ENCODE results near the gene BFSP2.
"Not testable (repeated sequence)": the region's sequence is repeated elsewhere in the genome, so short reads cannot be mapped to it uniquely, and the experiment has no call there.

The BFSP2 gene

DNA sequence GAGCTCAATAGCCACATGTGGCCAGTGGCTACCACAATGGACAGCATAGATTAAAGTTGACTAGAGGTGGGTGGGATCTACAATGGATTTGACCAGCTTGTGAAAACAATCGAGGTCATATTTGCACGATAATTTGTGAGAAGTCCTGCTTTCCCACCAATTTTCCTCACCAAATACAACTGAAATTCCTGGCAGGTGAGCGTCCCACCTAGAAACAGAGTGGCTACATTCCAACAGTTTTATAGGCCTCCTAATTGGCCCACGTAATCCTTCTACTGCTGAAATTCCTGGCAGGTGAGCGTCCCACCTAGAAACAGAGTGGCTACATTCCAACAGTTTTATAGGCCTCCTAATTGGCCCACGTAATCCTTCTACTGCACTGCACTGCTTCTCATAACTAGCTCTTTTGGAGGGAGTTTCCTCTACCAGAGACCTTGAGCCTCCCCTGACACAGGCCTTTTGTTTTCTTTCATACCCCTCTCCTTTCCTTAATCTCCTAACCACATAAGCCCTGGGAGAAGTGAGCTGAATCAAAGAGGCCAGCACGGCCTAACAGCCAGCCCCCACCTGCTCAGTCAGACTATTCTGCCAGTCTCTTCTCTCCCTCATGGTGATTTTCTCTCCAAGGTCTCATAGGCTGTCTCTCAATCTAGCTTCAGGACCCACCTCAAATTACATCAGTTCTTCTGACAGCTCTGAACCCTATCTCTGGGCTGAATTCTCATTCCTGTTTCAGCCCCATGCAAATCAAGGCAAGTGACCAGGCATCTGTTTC is 80.2 kb downstream of the BFSP2 start:
- no peak for DNase-seq (ENCODE audit: low read depth)

DNA sequence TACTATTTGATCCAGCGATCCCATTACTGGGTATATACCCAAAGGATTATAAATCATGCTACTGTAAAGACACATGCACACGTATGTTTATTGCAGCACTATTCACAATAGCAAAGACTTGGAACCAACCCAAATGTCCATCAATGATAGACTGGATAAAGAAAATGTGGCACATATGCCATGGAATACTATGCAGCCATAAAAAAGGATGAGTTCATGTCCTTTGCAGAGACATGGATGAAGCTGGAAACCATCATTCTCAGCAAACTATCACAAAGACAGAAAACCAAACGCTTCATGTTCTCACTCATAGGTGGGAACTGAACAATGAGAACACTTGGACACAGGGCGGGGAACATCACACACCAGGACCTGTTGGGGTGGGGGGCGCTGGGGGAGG is 82.6 kb downstream of the BFSP2 start:
- not testable (repeated sequence) for DNase-seq (ENCODE audit: low read depth)

DNA sequence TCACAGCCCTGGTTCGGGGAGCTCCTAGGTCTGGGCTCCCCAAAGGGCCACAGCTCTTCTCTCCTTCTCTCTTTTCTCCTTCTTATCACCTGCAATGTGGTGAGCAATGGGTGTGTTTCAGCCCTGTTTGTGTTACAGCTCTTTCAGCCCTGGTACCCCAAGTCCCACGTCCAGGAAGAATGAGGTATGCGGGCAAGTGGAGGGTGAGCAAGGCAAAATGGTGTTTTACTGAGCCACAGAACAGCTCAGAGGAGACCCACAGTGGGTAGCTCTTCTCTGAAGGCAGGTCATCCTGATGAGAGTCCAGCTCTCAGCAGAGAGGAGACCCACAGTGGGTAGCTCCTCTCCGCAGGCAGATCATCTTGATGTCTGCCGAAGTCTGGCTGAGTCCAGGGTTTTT is 86.8 kb downstream of the BFSP2 start:
- no peak for DNase-seq (ENCODE audit: low read depth)

DNA sequence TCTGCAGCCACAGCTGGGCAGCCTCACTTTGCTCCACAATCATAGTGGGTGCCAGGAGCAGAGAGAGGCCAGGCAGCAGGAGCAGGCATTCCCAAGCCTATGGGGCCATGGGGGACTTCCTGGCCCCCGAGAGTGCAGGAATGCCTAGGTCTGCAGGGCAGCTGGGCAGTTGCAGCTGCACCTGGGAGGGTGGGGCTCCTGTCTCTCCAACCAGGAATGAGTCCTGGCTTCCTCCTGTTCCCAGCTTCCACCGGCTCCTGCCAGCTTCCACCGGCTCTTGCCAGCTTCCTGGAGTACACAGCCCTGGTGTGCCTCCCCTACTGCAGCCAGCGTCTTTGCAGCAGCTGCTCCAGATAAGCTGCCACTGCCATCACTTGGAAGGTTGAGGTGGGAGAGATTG is 87.3 kb downstream of the BFSP2 start:
- DNase-seq (ENCODE audit: low read depth): no peak

DNA sequence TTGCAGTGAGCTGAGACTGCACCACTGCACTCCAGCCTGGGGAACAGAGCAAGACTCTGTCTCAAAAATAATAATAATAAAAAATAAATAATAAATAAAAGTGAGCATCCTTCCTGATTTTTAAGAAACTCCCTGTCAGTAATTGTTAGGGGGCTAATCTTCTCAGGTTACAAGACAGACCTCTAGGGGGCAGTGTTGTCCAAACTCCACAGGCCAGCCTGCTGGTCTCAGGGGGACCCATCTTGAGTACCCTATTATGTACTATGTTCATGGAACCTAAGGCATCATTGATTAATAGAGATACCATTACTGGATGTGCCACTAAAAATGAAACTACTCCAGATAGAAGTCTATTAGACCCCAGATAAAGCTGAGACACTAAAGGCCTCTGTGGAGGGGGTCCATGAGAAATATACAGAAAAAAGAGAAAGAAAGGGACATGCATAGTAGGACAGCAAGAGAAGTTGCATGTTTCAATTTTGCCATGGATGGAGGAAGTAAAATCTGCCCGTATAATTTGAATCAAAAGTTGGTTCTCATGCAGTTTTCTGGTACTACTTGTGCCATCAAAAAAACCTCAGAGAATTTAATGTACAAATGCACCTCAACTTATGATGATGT is 88.2 kb downstream of the BFSP2 start:
- DNase-seq (ENCODE audit: low read depth): no peak

DNA sequence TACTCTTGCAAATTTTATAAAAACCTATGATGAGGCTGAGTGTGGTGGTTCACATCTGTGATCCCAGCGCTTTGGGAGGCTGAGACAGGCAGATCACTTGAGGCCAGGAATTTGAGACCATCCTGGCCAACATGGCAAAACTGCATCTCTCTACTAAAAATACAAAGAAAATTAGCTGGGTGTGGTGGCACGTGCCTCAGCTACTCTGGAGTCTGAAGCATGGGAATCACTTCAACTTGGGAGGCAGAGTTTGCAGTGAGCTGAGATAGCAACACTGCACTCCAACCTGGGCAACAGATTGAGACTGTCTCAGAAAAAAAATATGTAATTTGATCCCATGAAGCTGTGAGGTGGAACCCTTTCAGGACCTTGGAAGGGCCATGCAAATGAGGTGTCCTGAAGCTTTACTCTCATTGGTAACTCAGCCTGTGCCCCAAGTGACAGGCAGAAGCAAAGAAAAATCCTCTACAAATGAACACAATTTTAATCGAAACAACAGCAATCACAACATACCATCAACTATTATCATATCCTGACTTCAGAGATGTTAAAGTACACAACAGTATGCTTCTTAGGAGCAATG is 89.0 kb downstream of the BFSP2 start:
- peak; percentile 34 for DNase-seq (ENCODE audit: low read depth)

DNA sequence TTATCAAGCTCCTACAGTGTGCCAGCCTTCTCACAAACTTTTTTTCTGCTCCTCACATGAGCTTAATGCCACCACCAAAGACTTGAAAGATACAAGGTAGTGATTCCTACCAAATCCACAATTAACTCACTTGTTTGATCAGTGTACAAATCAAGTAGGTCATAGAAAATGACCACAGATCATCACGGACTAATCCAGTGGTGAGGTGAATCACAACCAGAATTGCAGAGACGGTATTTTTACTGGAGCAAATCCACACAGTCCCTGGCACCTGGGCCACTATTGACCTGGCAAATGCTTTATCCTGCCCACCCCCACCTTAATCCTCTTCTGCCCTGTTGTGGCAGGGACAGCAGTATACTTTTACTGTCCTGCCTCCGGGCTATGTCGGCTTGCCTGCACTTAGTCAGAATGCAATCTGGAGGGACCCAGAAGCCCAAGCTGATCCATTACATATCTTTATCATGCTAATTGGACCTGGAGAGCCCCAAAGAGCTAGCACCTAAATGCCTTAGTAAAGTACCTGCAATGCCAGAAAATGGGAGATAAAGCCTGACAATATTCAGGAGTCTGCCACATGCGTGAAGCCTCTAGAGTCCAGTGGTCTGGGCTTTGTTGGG is 89.7 kb downstream of the BFSP2 start:
- DNase-seq (ENCODE audit: low read depth): no peak

DNA sequence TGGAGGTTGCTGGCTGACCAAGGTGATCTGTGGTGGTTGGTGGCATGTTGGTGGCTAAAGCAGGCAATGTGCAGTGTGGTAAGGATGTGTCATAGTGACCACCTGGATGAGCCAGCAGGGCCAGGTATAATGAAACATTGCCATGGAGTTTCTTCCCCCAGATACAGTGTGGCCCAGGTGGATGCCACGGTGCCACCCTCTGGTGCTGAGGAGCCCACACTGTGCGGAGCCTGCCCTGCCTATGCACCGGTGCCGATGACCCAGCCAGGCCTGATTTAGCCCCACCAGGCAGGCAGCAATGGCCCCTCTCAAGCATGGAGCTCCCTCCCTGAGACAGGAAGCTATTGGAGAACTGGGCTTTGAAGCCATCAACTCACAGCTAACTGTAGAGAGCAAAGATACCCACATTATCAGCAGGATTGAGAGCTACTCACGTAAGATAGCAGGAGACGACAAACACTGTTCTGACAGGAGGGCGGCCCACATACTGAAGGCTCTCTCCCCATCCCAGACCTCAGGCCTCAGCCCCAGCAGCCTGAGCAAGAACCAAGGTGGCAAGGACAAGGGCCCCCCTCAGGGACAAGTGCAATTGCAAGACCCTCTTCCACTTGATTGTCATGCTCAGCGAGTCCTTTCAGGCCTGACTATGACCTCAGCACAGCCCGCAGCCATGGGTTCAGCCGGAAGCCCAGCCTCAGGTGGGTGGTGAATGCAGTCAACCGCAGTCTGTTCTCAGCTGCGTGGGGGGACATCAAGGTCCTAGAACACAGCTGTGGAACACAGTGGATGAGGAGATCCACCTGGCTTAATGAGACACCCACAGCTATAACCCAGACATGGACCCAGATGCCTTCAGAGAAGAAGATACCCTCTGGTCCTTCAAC is 90.9 kb downstream of the BFSP2 start:
- DNase-seq (ENCODE audit: low read depth): no peak

DNA sequence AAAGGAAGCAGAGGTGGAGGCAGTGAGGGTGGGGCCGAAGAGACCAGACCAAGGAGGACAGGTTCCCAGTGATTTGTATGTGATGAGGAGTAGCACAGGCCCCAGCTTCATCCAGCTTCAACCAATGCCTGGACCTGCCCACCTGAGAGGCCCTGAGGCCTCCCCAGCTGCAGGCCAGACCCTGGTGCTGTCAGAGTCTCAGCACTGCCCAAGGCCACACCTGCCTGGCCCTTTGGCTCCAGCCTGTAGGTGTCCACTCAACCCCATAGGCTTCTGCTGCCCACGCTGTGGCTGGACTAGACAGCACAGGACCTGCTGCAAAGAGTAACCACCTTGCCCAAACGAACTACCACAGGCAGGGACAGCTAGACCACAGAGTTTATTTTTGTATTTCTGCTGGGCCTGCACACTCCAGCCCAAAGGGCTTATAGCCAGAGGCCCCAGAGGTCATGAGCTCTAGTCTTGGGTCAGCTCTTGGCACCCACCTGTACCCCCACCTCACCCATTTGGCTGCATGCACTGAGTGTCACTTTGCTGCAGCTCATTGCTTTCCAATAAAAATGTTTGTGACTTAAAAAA is 91.7 kb downstream of the BFSP2 start:
- DNase-seq (ENCODE audit: low read depth): no peak

DNA sequence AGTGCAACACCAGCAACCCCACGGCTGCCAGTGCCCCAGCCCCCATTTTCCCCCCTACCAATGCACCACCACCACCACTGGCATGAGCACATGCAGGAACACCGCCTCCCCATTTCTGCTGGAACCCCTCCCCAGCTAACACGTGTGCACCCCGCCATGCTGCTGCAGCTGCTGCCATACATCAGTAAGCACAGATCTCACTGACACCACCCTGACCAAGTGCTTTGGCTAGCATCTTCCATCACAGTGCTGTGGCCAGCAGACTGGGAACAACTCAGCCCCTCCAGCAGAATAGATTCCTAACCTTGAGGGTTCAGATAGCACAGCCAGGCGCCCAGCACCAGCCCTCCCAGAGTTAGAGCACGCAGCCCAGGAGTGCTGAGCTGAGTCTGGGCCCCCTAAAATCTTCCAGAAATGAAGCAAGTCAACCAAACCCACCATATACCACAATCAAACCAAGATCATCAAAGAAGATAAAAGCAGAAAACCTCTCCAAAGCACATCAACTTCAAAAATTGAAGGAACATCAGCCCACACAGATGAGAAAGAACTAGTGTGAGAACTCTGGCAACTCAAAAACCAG is 92.4 kb downstream of the BFSP2 start:
- DNase-seq (ENCODE audit: low read depth): no peak

DNA sequence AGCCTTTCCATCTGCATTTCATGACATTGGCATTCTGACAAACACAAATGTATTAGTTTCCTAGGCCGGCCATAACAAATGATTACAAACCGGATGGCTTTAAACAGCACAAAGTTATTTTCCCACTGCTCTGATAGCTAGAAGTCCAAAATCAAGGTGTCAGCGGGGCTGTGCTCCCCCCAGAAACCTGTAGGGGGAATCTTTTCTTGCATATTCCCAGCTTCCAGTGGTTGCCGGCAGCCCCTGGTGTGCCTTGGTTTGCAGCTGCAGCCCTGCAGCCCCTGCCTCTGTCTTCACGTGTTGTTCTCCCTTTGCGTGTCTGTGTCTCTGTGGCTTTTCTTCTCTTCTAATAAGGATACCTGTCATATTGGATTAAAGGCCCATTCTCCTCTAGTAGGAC is 94.6 kb downstream of the BFSP2 start:
- DNase-seq (ENCODE audit: low read depth): no peak

DNA sequence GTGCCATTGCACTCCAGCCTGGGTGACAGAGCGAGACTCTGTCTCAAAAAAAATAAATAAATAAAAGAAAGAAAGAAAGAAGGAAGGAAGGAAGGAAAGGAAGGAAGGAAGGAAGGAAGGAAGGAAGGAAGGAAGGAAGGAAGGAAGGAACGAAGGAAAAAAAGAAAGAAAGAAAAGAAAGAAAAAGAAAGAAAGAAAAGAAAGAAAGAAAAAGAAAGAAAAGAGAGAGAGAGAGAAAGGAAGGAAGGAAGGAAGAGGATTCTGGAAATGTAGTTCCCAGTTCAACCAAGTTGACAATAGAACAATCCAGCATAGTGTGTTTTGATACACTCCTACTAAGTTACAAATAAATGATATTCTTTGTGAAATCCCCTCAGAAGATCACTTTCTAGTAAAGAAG is 102.7 kb downstream of the BFSP2 start:
- not testable (repeated sequence) for DNase-seq (ENCODE audit: low read depth)

DNA sequence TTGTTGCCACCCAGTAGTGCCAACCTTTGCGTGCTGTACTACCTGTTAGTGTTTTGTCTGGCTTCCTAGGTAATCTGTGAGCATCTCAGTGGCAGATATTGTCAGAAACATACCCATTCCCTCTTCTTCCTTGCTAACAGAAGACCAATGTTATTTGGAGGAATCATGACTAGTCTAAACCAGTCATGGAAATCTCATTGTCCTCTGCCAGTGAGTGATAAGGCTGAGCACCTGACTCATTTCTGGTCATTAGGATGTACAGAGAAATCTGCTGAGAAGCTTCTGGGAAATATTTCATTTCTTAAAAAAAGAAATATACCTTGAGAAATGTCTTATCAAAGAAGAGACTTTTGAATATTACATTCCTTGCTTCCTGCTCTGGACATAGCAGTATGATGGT is 103.6 kb downstream of the BFSP2 start:
- no peak for DNase-seq (ENCODE audit: low read depth)

DNA sequence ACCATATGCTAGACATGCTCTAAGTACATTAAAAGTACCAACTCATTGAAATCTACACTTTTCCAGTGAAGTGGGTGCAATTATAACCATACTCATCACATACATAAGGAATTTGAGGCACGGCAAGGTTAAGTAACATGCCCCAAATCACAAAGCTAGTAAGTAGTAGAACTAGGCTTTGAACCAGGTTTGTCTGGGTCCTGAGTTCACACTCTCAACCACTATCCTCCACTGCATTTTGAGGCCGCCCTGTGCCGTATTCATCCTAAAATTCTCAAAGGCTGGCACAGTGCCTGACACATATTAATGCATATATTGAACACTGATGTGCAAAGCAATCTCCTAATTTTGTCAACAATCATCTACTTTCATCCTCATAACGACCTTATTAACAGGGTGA is 104.9 kb downstream of the BFSP2 start:
- no peak for DNase-seq (ENCODE audit: low read depth)

DNA sequence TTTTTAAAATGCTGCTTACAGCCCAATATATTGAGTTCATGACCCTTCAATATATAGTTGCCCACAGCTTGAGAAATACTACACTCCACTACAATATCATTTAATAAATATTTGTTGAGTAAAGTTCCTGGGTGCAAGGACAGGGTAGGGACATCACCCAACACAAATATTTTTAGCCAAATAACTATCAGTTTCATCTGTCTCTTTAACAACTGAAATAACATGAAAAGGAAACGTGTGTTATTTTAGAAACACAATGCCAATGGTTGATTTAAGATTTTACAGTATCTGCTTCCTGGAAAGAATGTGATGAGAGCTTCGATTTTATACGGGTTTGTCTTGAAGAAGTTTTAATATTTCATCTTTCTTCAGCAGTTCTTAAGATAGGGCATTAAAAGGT is 106.0 kb downstream of the BFSP2 start:
- DNase-seq (ENCODE audit: low read depth): no peak

DNA sequence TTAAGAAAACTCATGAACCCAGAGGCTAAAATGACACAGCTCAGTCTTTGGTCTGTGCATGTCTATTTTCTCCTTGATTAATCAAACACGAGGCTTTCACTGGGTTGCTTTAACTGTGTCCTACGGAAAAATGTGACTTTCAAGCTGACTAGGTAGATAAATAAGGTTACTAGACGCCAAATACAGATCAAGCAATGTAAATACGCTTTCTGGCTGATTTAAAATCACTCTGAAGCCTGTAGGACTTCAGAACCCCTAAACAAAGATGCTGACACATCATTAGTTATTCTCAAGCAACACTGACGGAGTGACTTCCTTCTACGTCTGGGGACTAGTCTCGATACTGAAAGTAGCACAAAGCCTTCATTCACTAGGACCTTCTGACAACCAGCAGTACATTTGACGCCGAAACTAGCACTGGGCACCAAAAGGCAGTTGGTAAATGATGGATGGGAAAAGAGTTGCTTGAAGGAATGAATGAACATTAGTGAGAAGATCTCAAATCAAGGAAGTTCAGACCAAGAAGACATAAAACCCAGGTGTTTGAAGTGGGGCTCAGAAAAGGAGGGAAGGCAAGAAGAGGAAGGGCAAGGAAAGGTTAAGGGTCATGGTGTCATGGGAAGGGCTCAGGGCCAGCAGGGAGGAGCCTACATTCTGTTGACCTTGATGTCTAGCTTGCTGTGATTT is 106.5 kb downstream of the BFSP2 start:
- DNase-seq (ENCODE audit: low read depth): no peak

DNA sequence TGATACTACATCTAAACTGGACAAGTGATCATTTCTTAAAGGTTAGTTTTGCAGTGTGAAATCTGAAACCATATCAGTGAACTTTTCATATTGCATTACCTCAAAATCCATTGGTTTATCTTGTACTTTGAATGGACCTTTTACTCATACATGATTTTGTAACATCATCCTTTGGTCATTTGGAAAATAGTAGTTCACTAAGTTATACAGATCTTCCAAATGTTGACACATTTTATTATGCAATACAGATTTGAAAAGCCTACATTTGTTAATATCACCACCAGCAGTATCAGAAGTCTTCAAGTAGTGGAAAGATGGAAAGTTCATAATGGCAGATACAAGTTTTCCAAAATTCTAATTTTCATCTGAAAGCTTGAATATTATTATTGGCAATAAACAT is 109.6 kb downstream of the BFSP2 start:
- DNase-seq (ENCODE audit: low read depth): no peak

DNA sequence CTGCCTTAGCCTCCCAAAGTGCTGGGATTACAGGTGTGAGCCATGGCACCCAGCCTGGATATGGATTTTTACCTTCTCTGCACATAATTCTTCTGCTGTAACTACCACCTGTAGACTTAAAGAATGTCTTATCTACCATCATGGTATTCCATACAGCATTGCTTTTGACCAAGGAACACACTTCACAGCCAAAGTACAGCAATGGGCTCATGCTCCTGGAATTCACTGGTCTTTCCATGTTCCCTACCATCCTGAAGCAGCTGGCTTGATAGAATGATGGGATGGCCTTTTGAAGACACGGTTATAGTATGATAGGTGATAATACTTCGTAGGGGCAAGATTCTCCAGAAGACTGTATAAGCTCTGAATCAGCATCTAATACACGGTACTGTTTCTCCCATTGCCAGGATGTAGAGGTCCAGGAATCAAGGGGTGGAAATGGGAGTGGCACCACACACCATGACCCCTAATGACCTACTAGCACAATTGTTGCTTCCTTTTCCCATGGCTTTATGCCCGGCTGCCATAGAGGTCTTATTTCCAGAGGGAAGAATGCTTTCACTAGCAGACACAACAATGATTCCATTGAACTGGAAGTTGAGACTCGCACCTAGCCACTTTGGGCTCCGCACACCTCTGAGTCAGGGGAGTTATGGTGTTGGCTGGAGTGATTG is 112.7 kb downstream of the BFSP2 start:
- no peak for DNase-seq (ENCODE audit: low read depth)

DNA sequence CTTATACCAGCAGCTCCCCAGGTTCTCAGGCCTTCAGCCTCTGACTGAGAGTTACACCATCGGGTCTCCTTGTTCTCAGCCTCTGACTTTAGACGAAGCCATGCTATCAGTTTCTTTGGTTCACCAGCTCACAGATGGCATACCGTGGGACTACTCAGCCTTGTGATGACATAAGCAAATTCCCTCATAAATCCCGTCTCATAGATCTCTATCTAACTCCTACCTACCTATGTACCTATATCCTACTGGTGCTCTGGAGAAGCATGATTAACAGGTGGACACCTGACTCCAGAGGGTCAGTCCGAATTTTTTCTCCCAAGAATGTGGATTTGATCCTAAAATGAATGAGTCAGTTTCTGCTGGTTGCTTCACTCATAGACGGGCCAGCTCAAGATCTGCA is 114.6 kb downstream of the BFSP2 start:
- no peak for DNase-seq (ENCODE audit: low read depth)

DNA sequence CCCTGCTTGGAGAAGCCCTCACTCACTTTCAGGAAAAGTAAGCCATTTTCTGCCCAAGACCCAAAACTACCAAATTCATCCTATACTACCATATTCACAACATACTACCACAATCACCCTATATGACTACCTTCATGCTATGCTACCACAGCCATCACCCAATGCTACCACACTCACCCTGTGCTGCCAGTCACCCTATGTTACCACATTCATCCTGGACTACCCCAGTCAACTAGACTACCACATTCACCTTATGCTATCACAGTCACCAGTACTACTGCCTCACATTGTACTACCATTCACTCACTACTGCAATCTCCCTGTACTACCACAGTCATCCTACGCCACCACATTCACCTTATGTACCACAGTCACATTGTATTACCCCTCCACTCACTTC is 115.3 kb downstream of the BFSP2 start:
- no peak for DNase-seq (ENCODE audit: low read depth)

Data from HS-27A (cell line).